ENCODE data around the gene MPDZ. TPM values are rescaled to one million over a fixed set of nuclear protein-coding genes. Genes with fewer than 3 reads are reported as not detected.

MPDZ gene
- total and polyA plus RNA-seq, 2 experiments from 2014 or later: 33.0 to 43.1 TPM

- no peak for TF ChIP-seq ZNF462 (CRISPR knock-in tag; IDR thresholded peaks at IDR 0.05)
- TF ChIP-seq ETS1 (IDR thresholded peaks at IDR 0.05): no peak
- TF ChIP-seq JUNB (IDR thresholded peaks at IDR 0.05; ENCODE audit: unreplicated experiment): no peak
- no peak for TF ChIP-seq EZH2phosphoT487 (IDR thresholded peaks at IDR 0.05; ENCODE audit: unreplicated experiment)
Measured at GRCh38 chr9:13296972-13297371, 17.5 kb upstream of the MPDZ start (continued).

- Histone ChIP-seq H3K9me2 (ENCODE audit: insufficient read depth) (no peaks in the 10 kb centered on the region), H4K20me1 (replicated peaks; ENCODE audit: insufficient read depth) (no peaks in the 10 kb centered on the region), H3K27me3 (ENCODE audit: insufficient read depth) (no peaks in the 10 kb centered on the region), H3K4me1 (ENCODE audit: insufficient read depth) (no peaks in the 10 kb centered on the region), H2AFZ (no peak overlapping the region), H3K4me3 (no peak overlapping the region), H3K27ac (ENCODE audit: low read depth) (no peak overlapping the region), H3F3A (replicated peaks; ENCODE audit: low read depth) (no peaks in the 10 kb centered on the region), H3K79me2 (replicated peaks; ENCODE audit: insufficient read depth) (no peaks in the 10 kb centered on the region), H3K36me3 (ENCODE audit: insufficient read depth) (no peaks in the 10 kb centered on the region), H3K4me2 (no peak overlapping the region)
- TF ChIP-seq JUNB (IDR thresholded peaks at IDR 0.05; ENCODE audit: unreplicated experiment): no peak
- TF ChIP-seq STAT1 (IDR thresholded peaks at IDR 0.05; ENCODE audit: unreplicated experiment): no peak
- no peak for TF ChIP-seq POLR2AphosphoS5 (IDR thresholded peaks at IDR 0.05; ENCODE audit: low read depth)
- no peak for TF ChIP-seq CREB1 (CRISPR knock-in tag; IDR thresholded peaks at IDR 0.05; ENCODE audit: low read depth)
- TF ChIP-seq NANOG (IDR thresholded peaks at IDR 0.05; ENCODE audit: borderline replicate concordance): no peak
- no peak for TF ChIP-seq ETS1 (IDR thresholded peaks at IDR 0.05)
- TF ChIP-seq ZNF114 (CRISPR knock-in tag; IDR thresholded peaks at IDR 0.05): no peak
- Mint-ChIP-seq H3K4me3 (no peak overlapping the region), H3K9me3 (peaks cover 14% of the 10 kb centered on the region), H3K4me1 (no peaks in the 10 kb centered on the region), H3K27ac (no peak overlapping the region), H3K36me3 (ENCODE audit: low read depth) (peaks cover 6% of the 10 kb centered on the region; the same call in 2 of the 3 replicates), H3K27me3 (ENCODE audit: insufficient read depth, low read depth, poor library complexity) (peaks cover 4% of the 10 kb centered on the region)
- peak; percentile 10 for DNase-seq (ENCODE audit: low spot score)
- no peak for ATAC-seq
Measured at GRCh38 chr9:13295556-13295955, 16.1 kb upstream of the MPDZ start.

Measured in GM23338 (cell line).